ENCODE results near the gene SMG6.

- no peak for TF ChIP-seq CTCF (IDR thresholded peaks at IDR 0.05)
- TF ChIP-seq POLR2AphosphoS5 (IDR thresholded peaks at IDR 0.05), result peak in 3 of 4 donors; percentile 11 to 49 (median 35)
Observed at GRCh38 chr17:2084036-2084765, 219.4 kb downstream of the SMG6 start.

Measured in sigmoid colon (tissue), 4 donors.